Rectal smooth muscle tissue (tissue), 1 donor: ENCODE measurements around the gene MAP2K2.
"Not testable (repeated sequence)": the region's sequence is repeated elsewhere in the genome, so short reads cannot be mapped to it uniquely, and the experiment has no call there.

Experiments used
- H3K27ac ChIP-seq: one replicate; pipeline ENCODE4 v1.7.0; 2013; ENCODE audit warnings: low read depth, low read length, inconsistent platforms
- H3K27me3 ChIP-seq: one replicate; pipeline ENCODE4 v1.7.0; 2013; ENCODE audit warnings: low read length; ENCODE audit not compliant: control insufficient read depth, insufficient read depth
- H3K36me3 ChIP-seq: one replicate; pipeline ENCODE4 v1.7.0; 2013; ENCODE audit warnings: low read length; ENCODE audit not compliant: control insufficient read depth, insufficient read depth
- H3K4me1 ChIP-seq: one replicate; pipeline ENCODE4 v1.7.0; 2013; ENCODE audit warnings: low read length; ENCODE audit not compliant: control insufficient read depth, insufficient read depth
- H3K4me3 ChIP-seq: one replicate; pipeline ENCODE4 v1.7.0; 2013; ENCODE audit warnings: low read length
- H3K9ac ChIP-seq: one replicate; pipeline ENCODE4 v1.7.0; 2013; ENCODE audit warnings: low read length

MAP2K2 gene

GRCh38 chr19:4144666-4145249, 20.8 kb upstream of the MAP2K2 start:
- Histone ChIP-seq H3K36me3 (no peaks in the 10 kb centered on the region), H3K4me1 (no peaks in the 10 kb centered on the region), H3K4me3 (no peak overlapping the region), H3K9ac (no peak overlapping the region), H3K27me3 (no peaks in the 10 kb centered on the region), H3K27ac (no peak overlapping the region)

GRCh38 chr19:4142916-4143315, 19.0 kb upstream of the MAP2K2 start:
- H3K36me3 ChIP-seq, H3K4me1 ChIP-seq, H3K4me3 ChIP-seq, H3K27me3 ChIP-seq, H3K27ac ChIP-seq, H3K9ac ChIP-seq: not testable (repeated sequence)

GRCh38 chr19:4140237-4140711, 16.4 kb upstream of the MAP2K2 start:
- H3K36me3 ChIP-seq, result no peaks in the 10 kb centered on the region
- H3K4me3 ChIP-seq, result no peak overlapping the region
- H3K4me1 ChIP-seq, result no peaks in the 10 kb centered on the region
- H3K9ac ChIP-seq, result no peak overlapping the region
- H3K27me3 ChIP-seq, result no peaks in the 10 kb centered on the region
- H3K27ac ChIP-seq, result no peak overlapping the region

- no peak overlapping the region for H3K27ac ChIP-seq
- no peaks in the 10 kb centered on the region for H3K36me3 ChIP-seq
- H3K27me3 ChIP-seq, result no peaks in the 10 kb centered on the region
- no peaks in the 10 kb centered on the region for H3K4me1 ChIP-seq
- no peak overlapping the region for H3K4me3 ChIP-seq
- no peak overlapping the region for H3K9ac ChIP-seq
These were observed 15.8 kb upstream of the MAP2K2 start for GRCh38 chr19:4139614-4140236.

- Histone ChIP-seq H3K4me1 (no peaks in the 10 kb centered on the region), H3K27me3 (no peaks in the 10 kb centered on the region), H3K27ac (no peak overlapping the region), H3K9ac (no peak overlapping the region), H3K4me3 (no peak overlapping the region), H3K36me3 (no peaks in the 10 kb centered on the region)
These were observed 14.5 kb upstream of the MAP2K2 start for GRCh38 chr19:4138445-4138844.

GRCh38 chr19:4136680-4137088, 12.8 kb upstream of the MAP2K2 start:
- H3K9ac ChIP-seq, result no peak overlapping the region

GRCh38 chr19:4135386-4135785, 11.5 kb upstream of the MAP2K2 start:
- not testable (repeated sequence) for H3K4me3 ChIP-seq, H3K27ac ChIP-seq, H3K36me3 ChIP-seq, H3K27me3 ChIP-seq, H3K9ac ChIP-seq, H3K4me1 ChIP-seq

More at GRCh38 chr19:4136680-4137088, 12.8 kb upstream of the MAP2K2 start:
- Histone ChIP-seq H3K4me3 (no peak overlapping the region), H3K27me3 (no peaks in the 10 kb centered on the region), H3K36me3 (no peaks in the 10 kb centered on the region), H3K4me1 (no peaks in the 10 kb centered on the region), H3K27ac (no peak overlapping the region)

- Histone ChIP-seq H3K27me3 (no peaks in the 10 kb centered on the region), H3K9ac (no peak overlapping the region), H3K4me3 (no peak overlapping the region), H3K36me3 (no peaks in the 10 kb centered on the region), H3K27ac (no peak overlapping the region), H3K4me1 (no peaks in the 10 kb centered on the region)
These were observed 10.4 kb upstream of the MAP2K2 start for GRCh38 chr19:4134351-4134750.

- Histone ChIP-seq H3K27ac (no peak overlapping the region), H3K4me1 (no peaks in the 10 kb centered on the region), H3K27me3 (no peaks in the 10 kb centered on the region), H3K36me3 (no peaks in the 10 kb centered on the region), H3K4me3 (no peak overlapping the region), H3K9ac (no peak overlapping the region)
These were observed 7.0 kb upstream of the MAP2K2 start for GRCh38 chr19:4130744-4131438.

- H3K4me3 ChIP-seq, H3K9ac ChIP-seq, H3K36me3 ChIP-seq, H3K27ac ChIP-seq, H3K4me1 ChIP-seq, H3K27me3 ChIP-seq: not testable (repeated sequence)
These were observed 5.1 kb upstream of the MAP2K2 start for GRCh38 chr19:4129050-4129449.

- H3K27me3 ChIP-seq, H3K27ac ChIP-seq, H3K4me3 ChIP-seq, H3K9ac ChIP-seq, H3K4me1 ChIP-seq, H3K36me3 ChIP-seq: not testable (repeated sequence)
These were observed 3.4 kb upstream of the MAP2K2 start for GRCh38 chr19:4127322-4127721.

- no peak overlapping the region for H3K9ac ChIP-seq
- no peaks in the 10 kb centered on the region for H3K36me3 ChIP-seq
- H3K4me3 ChIP-seq, result peak overlapping the region; percentile 64
- peaks cover 10% of the 10 kb centered on the region for H3K4me1 ChIP-seq
- no peak overlapping the region for H3K27ac ChIP-seq
- no peaks in the 10 kb centered on the region for H3K27me3 ChIP-seq
These were observed 716 bp upstream of the MAP2K2 start for GRCh38 chr19:4124638-4125037.

GRCh38 chr19:4122480-4122879, 1.4 kb downstream of the MAP2K2 start:
- Histone ChIP-seq H3K4me1 (peaks cover 10% of the 10 kb centered on the region), H3K4me3 (peak overlapping the region; percentile 65), H3K27ac (peak overlapping the region; percentile 19)

More at GRCh38 chr19:4122480-4122879, 1.4 kb downstream of the MAP2K2 start:
- peak overlapping the region; percentile 75 for H3K9ac ChIP-seq
- no peaks in the 10 kb centered on the region for H3K36me3 ChIP-seq
- H3K27me3 ChIP-seq, result no peaks in the 10 kb centered on the region
